Thymus (tissue), 11 donors: Measurements from ENCODE around the gene LMOD3. TPM values are rescaled to one million over a fixed set of nuclear protein-coding genes. Genes with fewer than 3 reads are reported as not detected.

Experiments used
- DNase-seq, 9 donors: peaks; one replicate each; pipeline ENCODE4 v3.0.0-alpha.2; 2013; ENCODE audit warnings: low spot score in 9 of 9, low read depth in 6 of 9, missing footprints in 1 of 9
- H3K27ac ChIP-seq, 2 donors: one replicate each; pipeline ENCODE4 v1.5.1; 2013; ENCODE audit warnings: control low read depth in 1 of 2, low read depth in 1 of 2, low read length in 1 of 2, mild to moderate bottlenecking in 1 of 2, moderate library complexity in 1 of 2
- H3K27me3 ChIP-seq, 2 donors: one replicate each; pipeline ENCODE4 v1.5.1; 2013; ENCODE audit warnings: low read length in 1 of 2; ENCODE audit not compliant: control insufficient read depth in 2 of 2, insufficient read depth in 1 of 2
- H3K36me3 ChIP-seq, 2 donors: one replicate each; pipeline ENCODE4 v1.5.1; 2013; ENCODE audit warnings: low read length in 1 of 2, mild to moderate bottlenecking in 1 of 2, moderate library complexity in 1 of 2; ENCODE audit not compliant: control insufficient read depth in 2 of 2, insufficient read depth in 2 of 2
- H3K4me1 ChIP-seq, 2 donors: one replicate each; pipeline ENCODE4 v1.5.1; 2013; ENCODE audit warnings: low read length in 2 of 2; ENCODE audit not compliant: control insufficient read depth in 2 of 2, insufficient read depth in 2 of 2
- H3K4me3 ChIP-seq, 2 donors: one replicate each; pipeline ENCODE4 v1.5.1; 2013; ENCODE audit warnings: low read length in 2 of 2, control low read depth in 1 of 2, mild to moderate bottlenecking in 1 of 2
- H3K9me3 ChIP-seq, 2 donors: one replicate each; pipeline ENCODE4 v1.5.1; 2013; ENCODE audit warnings: low read length in 1 of 2, mild to moderate bottlenecking in 1 of 2; ENCODE audit not compliant: control insufficient read depth in 2 of 2, insufficient read depth in 1 of 2
- WGBS: extraction: QIAGEN DNeasy Blood & Tissue Kit; methylation state at CpG from one replicate; pipeline ENCODE4 v1.1.7; 2013; 5-methylcytosine and 5-hydroxymethylcytosine counted together
- polyA plus RNA-seq: library from polyadenylated mRNA; stranded (reverse); fragments of 200-250 nt; gene quantifications from one replicate; pipeline ENCODE4 v1.2.3, GENCODE V29; 2013
- total RNA-seq: library from RNA; stranded (reverse); fragments of 120-200 nt; gene quantifications from one replicate; pipeline ENCODE4 v1.2.4, GENCODE V29; 2013
- donor health status: healthy.

The LMOD3 gene
- total and polyA plus RNA-seq, 2 donors, result 0.11 to 0.14 TPM

DNA sequence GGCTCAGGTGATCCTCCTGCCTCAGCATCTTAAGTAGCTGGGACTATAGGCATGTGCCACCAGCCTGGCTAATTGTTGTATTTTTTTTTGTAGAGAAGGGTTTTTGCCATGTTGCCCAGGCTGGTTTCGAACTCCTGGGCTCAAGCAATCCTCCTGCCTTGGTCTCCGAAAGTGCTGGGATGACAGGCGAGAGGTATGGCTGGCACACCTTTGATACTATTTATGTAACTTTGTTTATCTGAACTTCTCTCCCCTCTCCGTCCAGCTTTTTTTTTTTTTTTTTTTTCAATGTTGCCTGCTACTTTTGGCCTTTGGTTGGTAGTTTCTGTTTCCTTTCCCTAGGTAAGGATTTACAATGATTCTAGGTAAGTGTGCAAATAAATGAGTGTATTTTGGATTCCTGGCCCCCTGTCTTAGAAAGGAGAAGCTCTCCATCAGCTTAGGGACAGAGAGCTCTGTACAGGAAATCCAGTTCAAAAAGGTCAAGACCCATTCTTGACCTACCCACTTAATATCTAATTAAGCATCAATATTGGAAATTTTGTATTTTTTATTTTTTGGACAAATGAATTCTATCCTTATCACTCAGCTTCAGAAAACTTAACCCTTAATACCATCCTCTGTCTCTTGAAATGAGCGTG, 30.9 kb downstream of the LMOD3 start:
- Histone ChIP-seq H3K36me3 (peaks cover 9 to 26% of the 10 kb centered on the region in 2 donors), H3K9me3 (no peaks in the 10 kb centered on the region), H3K27ac (peak overlapping the region; percentile 95 to 98), H3K27me3 (no peaks in the 10 kb centered on the region), H3K4me1 (peaks cover 37 to 64% of the 10 kb centered on the region in 2 donors), H3K4me3 (no peak overlapping the region)
- no peak for DNase-seq
- WGBS, result 49% methylated on average over 5 of the region's 5 CpGs

DNA sequence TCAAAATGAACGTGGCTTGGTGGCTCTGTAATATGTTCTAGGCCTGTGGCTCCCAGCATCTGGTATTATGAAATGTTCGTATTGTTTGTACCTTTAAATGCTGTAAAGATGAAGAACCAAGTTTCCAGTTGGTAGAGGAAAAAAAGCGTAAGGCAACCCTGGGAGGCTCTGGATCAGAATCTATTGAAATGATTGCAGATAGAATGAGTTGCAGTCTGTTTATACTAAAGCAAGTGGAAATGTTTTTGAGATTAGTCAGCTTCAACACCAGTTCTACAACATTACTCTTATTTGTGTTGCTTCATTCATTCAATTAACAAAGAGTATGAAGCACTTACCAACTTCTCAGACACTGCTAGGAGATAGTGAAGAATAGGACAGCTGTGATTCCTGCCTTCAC, 32.4 kb downstream of the LMOD3 start:
- peaks cover 33 to 61% of the 10 kb centered on the region in 2 donors for H3K4me1 ChIP-seq
- no peak for DNase-seq
- no peaks in the 10 kb centered on the region for H3K27me3 ChIP-seq
- no peaks in the 10 kb centered on the region for H3K9me3 ChIP-seq
- WGBS, result 94% methylated on average over 3 of the region's 3 CpGs
- peaks cover 9 to 26% of the 10 kb centered on the region in 2 donors for H3K36me3 ChIP-seq
- no peak overlapping the region for H3K4me3 ChIP-seq
- no peak overlapping the region for H3K27ac ChIP-seq

DNA sequence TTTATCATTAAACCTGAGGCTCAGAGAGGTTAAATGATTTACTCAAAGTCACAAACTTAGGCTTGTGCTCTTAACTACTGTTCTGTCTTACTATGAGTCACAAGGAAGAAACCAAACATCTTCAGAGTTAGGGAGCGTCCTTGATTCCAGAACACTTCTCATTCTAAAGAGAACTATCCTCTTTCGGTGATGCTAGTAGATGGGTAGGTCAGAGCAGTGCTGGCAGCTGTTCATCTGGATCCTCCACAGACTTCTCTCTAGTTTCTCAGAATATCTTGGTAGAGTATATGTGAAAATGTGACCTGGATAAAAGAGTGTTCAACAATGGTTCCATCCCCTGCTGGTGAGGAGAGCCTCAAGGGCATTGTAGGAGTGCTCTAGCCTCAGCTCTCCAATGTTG, 34.3 kb downstream of the LMOD3 start:
- no peak overlapping the region for H3K27ac ChIP-seq
- WGBS, result 89% methylated on average over 2 of the region's 2 CpGs
- H3K4me3 ChIP-seq, result no peak overlapping the region
- no peaks in the 10 kb centered on the region for H3K9me3 ChIP-seq
- no peak for DNase-seq
- H3K4me1 ChIP-seq, result peaks cover 31 to 55% of the 10 kb centered on the region in 2 donors
- H3K36me3 ChIP-seq, result peaks cover 6 to 20% of the 10 kb centered on the region in 2 donors
- no peaks in the 10 kb centered on the region for H3K27me3 ChIP-seq

DNA sequence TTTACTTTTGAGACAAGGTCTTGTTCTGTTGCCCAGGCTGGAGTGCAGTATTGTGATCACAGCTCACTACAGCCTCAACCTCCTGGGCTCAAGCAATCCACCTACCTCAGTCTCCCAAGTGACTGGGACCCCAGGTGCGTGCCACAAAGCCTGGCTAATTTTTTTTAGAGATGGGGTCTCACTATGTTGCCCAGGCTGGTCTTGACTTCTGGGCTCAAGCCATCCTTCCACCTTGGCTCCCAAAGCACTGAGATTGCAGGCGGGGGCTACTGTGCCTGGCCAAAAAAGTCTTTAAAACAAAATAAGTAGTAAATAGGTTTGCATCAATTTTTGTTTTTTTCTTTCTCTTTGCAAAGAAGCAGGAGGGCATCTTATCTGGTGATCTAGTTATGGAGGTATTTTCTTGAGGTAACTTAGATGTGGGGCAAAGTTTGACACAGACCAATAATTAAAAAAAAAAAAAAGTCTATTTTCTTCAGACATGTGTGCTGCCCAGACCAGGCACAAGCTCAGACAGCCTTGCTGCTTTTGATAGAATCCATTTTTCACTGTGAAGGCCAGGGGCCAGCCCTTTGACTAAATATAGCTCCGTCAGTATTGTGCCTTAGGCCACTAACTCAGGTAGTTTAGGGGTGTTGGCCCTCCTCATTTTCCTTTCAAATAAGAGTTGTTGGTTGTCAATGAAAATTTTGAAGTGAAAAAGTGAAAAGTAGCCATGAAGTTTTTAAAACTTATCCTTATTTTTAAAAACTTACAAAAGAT, 35.2 kb downstream of the LMOD3 start:
- WGBS, result 96% methylated on average over 3 of the region's 3 CpGs
- Histone ChIP-seq H3K4me1 (peaks cover 29 to 55% of the 10 kb centered on the region in 2 donors), H3K36me3 (peaks cover 6 to 20% of the 10 kb centered on the region in 2 donors), H3K4me3 (peak overlapping the region; percentile 13 to 18), H3K27me3 (no peaks in the 10 kb centered on the region), H3K27ac (peak overlapping the region; percentile 65 to 95), H3K9me3 (no peaks in the 10 kb centered on the region)
- DNase-seq, result no peak

DNA sequence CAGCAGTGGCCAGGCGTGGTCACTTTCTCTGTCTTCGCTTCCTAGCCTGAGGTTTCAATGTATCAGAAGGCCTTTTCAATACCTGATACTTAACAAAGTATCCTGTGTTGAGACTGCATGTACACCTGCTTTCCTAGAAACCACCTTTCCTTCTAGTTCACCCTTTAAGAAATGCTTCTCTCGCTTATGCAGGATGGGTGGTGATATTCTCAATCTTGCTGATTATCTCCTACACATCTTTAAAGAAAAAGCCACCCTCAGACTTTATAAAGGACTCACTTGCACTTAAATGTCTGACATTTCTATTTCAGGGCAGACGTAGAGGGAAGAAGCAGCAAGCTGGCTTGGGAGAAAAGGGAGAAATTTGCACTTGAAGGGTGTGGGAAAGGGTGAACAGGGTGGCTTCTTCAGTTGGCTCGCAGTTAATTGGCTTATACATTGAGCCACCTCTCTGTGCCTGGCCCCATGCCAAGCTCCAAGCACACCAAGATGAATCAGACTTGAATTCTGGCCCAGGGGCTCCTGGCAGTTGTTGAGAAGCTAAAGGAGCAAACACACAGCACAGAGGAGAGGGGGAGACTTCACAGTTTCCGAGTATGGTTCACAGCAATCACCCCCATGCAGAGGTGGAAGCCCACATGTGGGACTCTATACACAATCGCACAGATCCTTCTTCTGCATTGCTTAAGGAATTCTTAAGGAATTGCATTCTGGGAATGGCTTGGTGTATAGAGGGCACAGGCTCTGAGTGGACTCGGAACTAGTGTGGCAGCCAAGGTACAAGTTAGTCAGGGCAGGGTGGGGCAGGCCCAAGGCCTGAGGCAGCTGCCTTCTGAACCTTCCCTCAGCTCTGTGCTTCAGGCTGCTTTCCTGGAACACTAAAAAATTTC, 36.3 kb downstream of the LMOD3 start:
- WGBS, result 7% methylated on average over 8 of the region's 8 CpGs
- Histone ChIP-seq H3K27me3 (no peaks in the 10 kb centered on the region), H3K4me1 (peaks cover 20 to 52% of the 10 kb centered on the region in 2 donors), H3K4me3 (peak overlapping the region; percentile 96 to 97), H3K36me3 (peaks cover 3 to 20% of the 10 kb centered on the region in 2 donors), H3K9me3 (no peaks in the 10 kb centered on the region), H3K27ac (peak overlapping the region; percentile 93 to 95)
- peak in 5 of 9 donors; percentile 16 to 65 (median 34) for DNase-seq

DNA sequence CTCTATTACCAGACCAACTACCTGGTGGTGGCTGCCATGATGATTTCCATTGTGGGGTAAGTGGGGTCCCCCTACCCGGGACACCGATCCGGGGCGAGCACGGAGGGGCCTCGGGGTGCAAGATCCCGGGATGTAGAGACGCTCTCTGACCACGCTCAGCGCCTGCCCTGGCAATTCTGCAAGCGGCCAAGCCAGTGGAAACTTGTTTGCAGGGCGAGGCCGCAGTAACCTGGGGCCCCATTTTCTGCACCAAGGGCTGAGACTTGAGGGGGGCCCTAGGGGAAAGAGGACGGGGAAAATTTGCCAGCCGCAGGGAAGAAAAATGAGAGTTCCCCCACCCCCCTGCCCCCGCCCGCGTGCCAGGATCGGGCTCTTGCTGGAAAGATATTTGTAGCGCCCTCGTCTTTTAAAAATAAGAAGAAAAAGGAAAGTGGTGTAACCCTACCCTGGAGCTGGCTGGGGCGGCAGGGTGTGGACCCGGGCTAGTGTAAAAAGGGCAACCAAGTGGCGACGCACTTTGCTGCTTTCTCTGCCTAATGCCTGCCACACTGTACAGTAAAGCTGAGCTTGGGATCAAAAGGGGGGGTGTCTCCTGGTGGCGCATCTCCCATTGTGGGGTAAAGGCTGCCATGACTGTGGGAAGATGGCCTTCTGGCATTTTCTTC, 37.1 kb downstream of the LMOD3 start:
- peak overlapping the region; percentile 93 to 95 for H3K27ac ChIP-seq
- H3K27me3 ChIP-seq, result no peaks in the 10 kb centered on the region
- no peaks in the 10 kb centered on the region for H3K9me3 ChIP-seq
- H3K4me3 ChIP-seq, result peak overlapping the region; percentile 96 to 97
- peaks cover 3 to 16% of the 10 kb centered on the region in 2 donors for H3K36me3 ChIP-seq
- under 1% methylated on average over 26 of the region's 26 CpGs for WGBS
- DNase-seq, result peak in 2 of 9 donors; percentile 18 to 55
- peaks cover 20 to 52% of the 10 kb centered on the region in 2 donors for H3K4me1 ChIP-seq

DNA sequence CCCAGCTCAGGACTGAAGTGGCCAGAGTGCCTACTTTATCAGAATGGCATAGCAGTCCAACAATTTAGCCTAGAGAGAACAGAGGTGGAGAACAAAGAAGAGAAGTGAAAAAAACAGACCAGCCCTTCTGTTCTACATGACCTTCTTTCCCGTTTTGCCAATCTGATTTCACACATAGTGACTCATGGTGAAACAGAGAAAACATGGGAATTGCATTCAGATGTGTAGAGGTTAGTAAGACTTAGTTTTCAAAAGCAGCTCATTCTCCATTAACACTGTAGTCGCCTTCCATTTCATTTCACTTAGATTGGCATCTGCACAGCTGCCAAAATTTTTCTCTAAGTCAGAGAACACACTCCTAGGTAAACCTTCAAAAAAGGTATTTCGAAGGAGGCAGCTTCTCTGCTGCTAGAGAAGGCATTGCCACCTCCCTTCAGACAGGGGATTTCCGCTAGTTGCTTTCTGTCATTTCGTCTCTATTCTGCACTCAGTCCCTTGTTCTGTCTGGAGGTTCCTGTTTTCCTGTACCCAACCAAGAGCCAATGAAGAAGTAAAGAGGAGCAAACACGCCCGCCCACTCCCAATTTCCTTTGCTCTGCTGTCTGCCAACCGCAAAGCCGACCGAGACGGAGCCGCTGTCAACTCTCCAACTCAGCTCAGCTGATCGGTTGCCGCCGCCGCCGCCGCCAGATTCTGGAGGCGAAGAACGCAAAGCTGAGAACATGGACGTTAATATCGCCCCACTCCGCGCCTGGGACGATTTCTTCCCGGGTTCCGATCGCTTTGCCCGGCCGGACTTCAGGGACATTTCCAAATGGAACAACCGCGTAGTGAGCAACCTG, 37.8 kb downstream of the LMOD3 start, which contains the start of gene ARL6IP5:
Gene ARL6IP5 (plus strand): TSS at position 612 of the 842 bp plus-strand sequence. CDS start 111 bp downstream, at position 723.
- DNase-seq, result peak; percentile 83 to 97 (median 92)
- peak within 1 kb of the TSS; percentile 93 to 95 for H3K27ac ChIP-seq
- H3K36me3 ChIP-seq, result peaks cover under 1 to 15% of the 10 kb centered on the region in 2 donors
- WGBS, result under 1% methylated on average over 32 of the region's 32 CpGs
- peak within 1 kb of the TSS; percentile 96 to 97 for H3K4me3 ChIP-seq
- H3K4me1 ChIP-seq, result peaks cover 20 to 52% of the 10 kb centered on the region in 2 donors
- H3K27me3 ChIP-seq, result no peaks in the 10 kb centered on the region
- no peaks in the 10 kb centered on the region for H3K9me3 ChIP-seq

DNA sequence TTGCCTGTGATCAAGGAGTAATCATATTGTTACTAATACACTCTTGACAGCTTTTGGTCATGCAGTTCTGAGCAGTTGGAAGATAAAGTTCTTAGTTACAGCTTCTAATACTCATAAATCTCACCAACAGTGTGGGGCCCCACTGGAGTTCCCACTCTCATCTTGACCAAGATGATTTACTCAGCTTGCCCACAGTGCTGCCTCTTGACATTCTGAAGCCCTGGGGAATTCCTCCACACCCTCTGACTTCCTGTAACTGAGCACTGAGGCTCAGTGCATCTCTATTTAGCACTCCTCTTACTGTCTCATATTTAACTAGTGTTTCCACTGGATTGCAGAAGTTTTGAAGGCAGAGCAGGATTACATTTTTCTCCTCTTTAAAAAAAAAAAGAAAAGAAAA, 39.6 kb downstream of the LMOD3 start:
- peak overlapping the region; percentile 52 to 79 for H3K27ac ChIP-seq
- peaks cover 0 to under 1% of the 10 kb centered on the region in 2 donors for H3K36me3 ChIP-seq
- peak in 4 of 9 donors; percentile 24 to 71 (median 40) for DNase-seq
- no peak overlapping the region for H3K4me3 ChIP-seq
- H3K27me3 ChIP-seq, result no peaks in the 10 kb centered on the region
- no peaks in the 10 kb centered on the region for H3K9me3 ChIP-seq
- H3K4me1 ChIP-seq, result peaks cover 29 to 54% of the 10 kb centered on the region in 2 donors
